ENCODE results near the gene LRIT3.

LRIT3 gene, protein sequence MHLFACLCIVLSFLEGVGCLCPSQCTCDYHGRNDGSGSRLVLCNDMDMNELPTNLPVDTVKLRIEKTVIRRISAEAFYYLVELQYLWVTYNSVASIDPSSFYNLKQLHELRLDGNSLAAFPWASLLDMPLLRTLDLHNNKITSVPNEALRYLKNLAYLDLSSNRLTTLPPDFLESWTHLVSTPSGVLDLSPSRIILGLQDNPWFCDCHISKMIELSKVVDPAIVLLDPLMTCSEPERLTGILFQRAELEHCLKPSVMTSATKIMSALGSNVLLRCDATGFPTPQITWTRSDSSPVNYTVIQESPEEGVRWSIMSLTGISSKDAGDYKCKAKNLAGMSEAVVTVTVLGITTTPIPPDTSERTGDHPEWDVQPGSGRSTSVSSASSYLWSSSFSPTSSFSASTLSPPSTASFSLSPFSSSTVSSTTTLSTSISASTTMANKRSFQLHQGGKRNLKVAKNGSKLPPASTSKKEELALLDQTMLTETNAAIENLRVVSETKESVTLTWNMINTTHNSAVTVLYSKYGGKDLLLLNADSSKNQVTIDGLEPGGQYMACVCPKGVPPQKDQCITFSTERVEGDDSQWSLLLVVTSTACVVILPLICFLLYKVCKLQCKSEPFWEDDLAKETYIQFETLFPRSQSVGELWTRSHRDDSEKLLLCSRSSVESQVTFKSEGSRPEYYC

DNA sequence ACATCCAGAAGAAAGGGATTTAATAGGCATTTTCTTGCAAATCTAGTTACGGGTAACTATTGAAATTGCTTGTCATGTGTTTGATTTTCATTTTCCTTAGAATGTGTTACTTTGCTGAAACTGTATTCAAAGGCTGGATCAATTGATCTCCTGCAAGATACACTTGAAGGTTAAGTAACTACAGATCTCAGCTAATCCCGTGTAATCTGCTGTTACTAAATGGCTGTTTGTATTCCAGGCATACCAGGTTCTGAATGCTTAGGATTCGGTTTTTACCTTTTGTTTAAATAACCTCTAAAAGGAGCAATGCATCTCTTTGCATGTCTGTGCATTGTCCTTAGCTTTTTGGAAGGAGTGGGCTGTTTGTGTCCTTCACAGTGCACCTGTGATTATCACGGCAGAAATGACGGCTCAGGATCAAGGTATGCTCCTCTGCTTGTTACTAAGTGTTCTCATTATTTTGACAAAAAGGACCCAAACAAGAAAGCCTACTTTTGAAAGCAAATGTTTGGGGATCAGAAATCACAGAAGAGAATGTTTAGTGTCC, at the start of gene LRIT3:
LRIT3 (plus strand) TSS at position 212 of the 547 bp plus-strand sequence; CDS start at position 307, 95 bp downstream.
- Histone ChIP-seq H3K27ac (ENCODE audit: low read depth, low read length) (no peak within 1 kb of the TSS), H3K79me2 (ENCODE audit: control insufficient read depth, insufficient read depth, low read length, unreplicated experiment) (no peaks in the 10 kb centered on the region), H3K4me3 (ENCODE audit: low read depth, low read length) (no peak within 1 kb of the TSS), H3K4me1 (ENCODE audit: control insufficient read depth, insufficient read depth, low read length, unreplicated experiment) (no peaks in the 10 kb centered on the region), H3K36me3 (ENCODE audit: insufficient read depth, low read length) (no peaks in the 10 kb centered on the region), H3K27me3 (ENCODE audit: insufficient read depth, low read length) (peaks cover 6% of the 10 kb centered on the region; the same call in 1 of the 2 replicates), H2AFZ (ENCODE audit: low read length, unreplicated experiment) (no peak within 1 kb of the TSS)

DNA sequence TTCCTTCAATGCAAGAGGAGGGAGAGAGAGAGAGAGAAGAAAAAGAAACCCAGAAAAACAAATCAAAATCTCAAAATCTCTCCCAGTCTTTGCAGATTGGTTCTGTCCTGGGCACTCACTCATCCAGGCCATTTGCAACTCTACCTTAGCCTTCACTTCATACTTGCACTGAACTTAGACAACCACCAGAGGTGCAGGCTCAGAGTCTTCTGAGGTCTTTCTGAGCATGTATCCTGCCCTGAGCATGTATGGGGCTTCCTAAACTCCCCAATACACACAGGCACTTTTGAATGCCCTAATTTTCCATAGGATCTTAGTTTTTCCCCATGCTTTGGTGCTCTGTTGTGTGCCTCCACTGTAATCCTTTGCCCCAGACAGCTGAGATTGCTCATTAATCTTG, 49.0 kb upstream of the LRIT3 start:
- Histone ChIP-seq H3K4me1 (ENCODE audit: control insufficient read depth, insufficient read depth, low read length, unreplicated experiment) (no peaks in the 10 kb centered on the region), H3K36me3 (ENCODE audit: insufficient read depth, low read length) (no peaks in the 10 kb centered on the region), H3K27ac (ENCODE audit: low read depth, low read length) (no peak overlapping the region), H3K27me3 (ENCODE audit: insufficient read depth, low read length) (no peaks in the 10 kb centered on the region), H3K4me3 (ENCODE audit: low read depth, low read length) (no peak overlapping the region), H3K79me2 (ENCODE audit: control insufficient read depth, insufficient read depth, low read length, unreplicated experiment) (no peaks in the 10 kb centered on the region), H2AFZ (ENCODE audit: low read length, unreplicated experiment) (no peak overlapping the region)

DNA sequence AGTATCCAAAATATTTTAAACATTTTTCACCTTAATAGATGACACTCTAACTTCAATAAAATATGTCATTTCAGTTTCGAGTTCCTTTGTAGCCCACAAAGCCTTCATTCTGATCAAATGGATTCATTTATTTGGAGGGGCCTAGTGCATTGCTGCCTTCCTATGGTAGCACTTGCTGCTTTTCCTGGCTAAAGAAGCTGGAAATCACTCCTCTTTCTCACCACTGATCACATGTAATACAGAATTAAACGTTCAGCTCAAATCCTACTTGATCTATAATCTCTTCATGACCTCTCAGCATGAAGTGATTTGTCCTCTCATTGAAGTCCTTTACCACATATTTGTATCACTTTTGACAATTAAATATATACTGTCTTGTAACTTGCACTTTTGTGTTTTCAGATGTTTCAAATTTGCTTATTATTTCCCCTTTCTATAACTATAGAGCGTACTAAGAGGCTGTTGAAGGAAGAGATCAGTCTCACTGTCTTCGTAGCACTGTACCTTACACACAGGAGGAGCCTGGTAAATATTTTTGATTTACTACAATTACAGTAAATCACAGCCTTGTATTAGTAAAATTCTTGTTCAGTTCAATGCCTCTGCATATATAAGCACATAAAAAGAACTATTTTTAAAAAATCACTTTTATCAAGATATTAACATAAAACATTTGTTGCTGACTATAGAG, 46.7 kb upstream of the LRIT3 start:
- no peak overlapping the region for H3K27ac ChIP-seq (ENCODE audit: low read depth, low read length)
- no peaks in the 10 kb centered on the region for H3K79me2 ChIP-seq (ENCODE audit: control insufficient read depth, insufficient read depth, low read length, unreplicated experiment)
- no peaks in the 10 kb centered on the region for H3K27me3 ChIP-seq (ENCODE audit: insufficient read depth, low read length)
- peak overlapping the region; percentile 79 for H2AFZ ChIP-seq (ENCODE audit: low read length, unreplicated experiment)
- no peaks in the 10 kb centered on the region for H3K4me1 ChIP-seq (ENCODE audit: control insufficient read depth, insufficient read depth, low read length, unreplicated experiment)
- no peaks in the 10 kb centered on the region for H3K36me3 ChIP-seq (ENCODE audit: insufficient read depth, low read length)
- H3K4me3 ChIP-seq (ENCODE audit: low read depth, low read length) = peak overlapping the region; percentile 67

DNA sequence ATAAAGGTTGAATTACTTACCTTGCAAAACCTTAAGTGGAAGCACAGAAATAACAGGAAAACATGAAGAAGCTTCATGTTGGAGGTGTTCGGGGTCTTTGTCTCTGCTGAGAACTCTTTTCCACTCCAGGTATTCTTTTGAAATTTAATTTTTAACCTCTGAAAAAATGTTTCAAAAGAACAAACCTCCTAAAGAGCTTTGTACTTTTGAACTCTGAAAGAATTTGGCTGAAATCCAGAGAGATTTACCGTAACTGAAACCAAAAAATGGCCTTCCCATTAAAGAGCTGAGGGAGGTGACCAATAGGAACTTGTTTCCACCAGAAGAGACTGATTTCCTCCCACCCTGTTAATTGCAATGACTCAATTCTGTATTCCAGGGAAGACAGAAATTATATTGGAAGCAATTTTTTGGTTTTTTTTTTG, 46.0 kb upstream of the LRIT3 start, which contains the start of gene CFI:
CFI (minus strand) TSS at position 105 of the 425 bp plus-strand sequence; CDS start at position 77, 28 bp downstream.
- H3K4me3 ChIP-seq (ENCODE audit: low read depth, low read length) = peak within 1 kb of the TSS; percentile 67
- no peaks in the 10 kb centered on the region for H3K79me2 ChIP-seq (ENCODE audit: control insufficient read depth, insufficient read depth, low read length, unreplicated experiment)
- H3K27ac ChIP-seq (ENCODE audit: low read depth, low read length) = no peak within 1 kb of the TSS
- no peaks in the 10 kb centered on the region for H3K36me3 ChIP-seq (ENCODE audit: insufficient read depth, low read length)
- peak within 1 kb of the TSS; percentile 83 for H2AFZ ChIP-seq (ENCODE audit: low read length, unreplicated experiment)
- H3K27me3 ChIP-seq (ENCODE audit: insufficient read depth, low read length) = no peaks in the 10 kb centered on the region
- H3K4me1 ChIP-seq (ENCODE audit: control insufficient read depth, insufficient read depth, low read length, unreplicated experiment) = no peaks in the 10 kb centered on the region

DNA sequence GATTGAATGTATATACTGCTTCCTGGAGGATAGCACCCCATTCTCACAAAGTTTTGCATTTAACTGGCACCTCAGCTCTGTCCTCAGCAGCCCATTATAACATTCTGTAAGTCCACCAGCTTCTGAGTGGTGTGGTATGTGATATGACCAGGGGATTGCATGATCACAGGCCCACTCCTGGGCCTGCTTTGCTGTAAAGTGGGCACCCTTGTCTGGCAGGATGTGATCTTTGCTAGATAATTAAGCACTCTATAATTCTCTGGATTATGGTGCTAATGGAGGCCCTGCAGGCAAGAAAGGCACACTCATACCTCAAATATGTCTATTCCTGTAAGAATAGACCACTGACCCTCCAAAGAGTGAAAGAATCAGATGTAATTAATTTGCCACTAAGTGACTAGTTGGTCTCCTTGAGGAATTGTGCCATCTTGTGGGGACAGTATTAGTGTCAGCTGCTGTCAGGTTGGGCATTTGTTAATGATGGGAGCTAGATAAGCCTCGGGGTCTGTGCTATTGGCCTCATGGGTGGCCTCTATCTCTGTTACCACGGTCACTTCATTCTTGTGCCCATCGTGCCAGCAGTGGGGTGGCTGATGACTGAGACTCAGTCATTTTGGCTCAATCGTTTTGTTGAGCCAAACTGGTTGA, 43.9 kb upstream of the LRIT3 start:
- Histone ChIP-seq H3K36me3 (ENCODE audit: insufficient read depth, low read length) (no peaks in the 10 kb centered on the region), H3K27ac (ENCODE audit: low read depth, low read length) (no peak overlapping the region), H2AFZ (ENCODE audit: low read length, unreplicated experiment) (no peak overlapping the region), H3K79me2 (ENCODE audit: control insufficient read depth, insufficient read depth, low read length, unreplicated experiment) (no peaks in the 10 kb centered on the region), H3K27me3 (ENCODE audit: insufficient read depth, low read length) (no peaks in the 10 kb centered on the region), H3K4me1 (ENCODE audit: control insufficient read depth, insufficient read depth, low read length, unreplicated experiment) (no peaks in the 10 kb centered on the region), H3K4me3 (ENCODE audit: low read depth, low read length) (no peak overlapping the region)

DNA sequence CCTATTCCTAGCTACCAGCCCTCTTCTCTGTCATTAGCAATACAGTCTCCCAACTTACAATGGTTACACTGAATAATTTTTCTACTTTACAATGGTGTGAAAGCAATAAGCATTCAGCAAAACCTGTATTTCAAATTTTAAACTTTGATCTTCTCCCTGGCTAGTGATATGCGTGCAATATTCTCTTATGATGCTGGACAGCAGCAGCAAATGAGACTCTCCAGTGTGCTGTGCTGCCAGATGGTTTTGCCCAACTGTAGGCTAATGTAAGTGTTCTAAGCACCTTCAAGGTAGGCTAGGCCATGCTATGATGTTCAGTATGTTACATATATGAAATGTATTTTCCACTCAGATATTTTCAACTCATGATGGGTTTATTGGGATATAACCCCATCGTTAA, 38.3 kb upstream of the LRIT3 start:
- Histone ChIP-seq H3K27ac (ENCODE audit: low read depth, low read length) (no peak overlapping the region), H3K79me2 (ENCODE audit: control insufficient read depth, insufficient read depth, low read length, unreplicated experiment) (no peaks in the 10 kb centered on the region), H3K27me3 (ENCODE audit: insufficient read depth, low read length) (no peaks in the 10 kb centered on the region), H3K4me3 (ENCODE audit: low read depth, low read length) (no peak overlapping the region), H3K36me3 (ENCODE audit: insufficient read depth, low read length) (no peaks in the 10 kb centered on the region), H3K4me1 (ENCODE audit: control insufficient read depth, insufficient read depth, low read length, unreplicated experiment) (no peaks in the 10 kb centered on the region), H2AFZ (ENCODE audit: low read length, unreplicated experiment) (no peak overlapping the region)

DNA sequence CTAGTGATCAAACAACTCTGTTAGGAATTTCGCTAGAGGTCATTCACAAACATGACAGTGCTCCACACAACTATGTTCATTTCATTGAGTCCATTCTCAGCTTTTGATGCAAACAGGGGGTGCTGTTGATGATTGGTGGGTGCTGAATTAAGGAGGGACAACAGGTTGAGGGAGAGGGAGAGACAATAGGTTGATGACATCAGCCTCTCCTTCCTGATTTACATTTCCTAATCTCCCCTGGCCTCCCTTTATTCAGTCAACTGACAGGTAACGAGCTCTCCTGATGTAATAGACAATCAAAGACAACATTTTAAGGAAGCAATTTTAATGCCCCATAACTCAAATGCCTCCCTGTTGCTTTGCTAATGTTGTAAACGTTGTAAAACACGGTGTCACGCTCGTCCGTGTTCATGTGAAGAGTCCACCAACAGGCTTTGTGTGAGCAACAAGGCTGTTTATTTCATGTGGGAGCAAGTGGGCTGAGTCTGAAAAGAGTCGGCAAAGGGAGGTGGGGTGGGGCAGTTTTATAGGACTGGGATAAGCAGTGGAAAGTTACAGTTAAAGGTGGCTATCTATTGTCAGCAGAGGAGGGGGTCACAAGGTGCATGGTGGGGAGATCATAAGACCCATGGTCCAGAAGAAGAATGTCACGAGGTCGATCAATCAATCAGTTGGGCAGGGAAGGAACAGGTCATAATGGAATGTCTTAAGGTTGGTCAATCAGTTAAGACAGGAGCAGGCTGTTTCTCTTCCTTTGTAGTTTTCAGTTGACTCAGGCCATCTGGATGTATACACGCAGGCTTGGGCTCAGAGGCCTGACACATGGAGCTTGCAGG, 37.1 kb upstream of the LRIT3 start:
- Histone ChIP-seq H2AFZ (ENCODE audit: low read length, unreplicated experiment) (peak overlapping the region; percentile 28), H3K36me3 (ENCODE audit: insufficient read depth, low read length) (no peaks in the 10 kb centered on the region), H3K27me3 (ENCODE audit: insufficient read depth, low read length) (no peaks in the 10 kb centered on the region), H3K79me2 (ENCODE audit: control insufficient read depth, insufficient read depth, low read length, unreplicated experiment) (peaks cover 2% of the 10 kb centered on the region), H3K27ac (ENCODE audit: low read depth, low read length) (no peak overlapping the region), H3K4me3 (ENCODE audit: low read depth, low read length) (no peak overlapping the region), H3K4me1 (ENCODE audit: control insufficient read depth, insufficient read depth, low read length, unreplicated experiment) (no peaks in the 10 kb centered on the region)

DNA sequence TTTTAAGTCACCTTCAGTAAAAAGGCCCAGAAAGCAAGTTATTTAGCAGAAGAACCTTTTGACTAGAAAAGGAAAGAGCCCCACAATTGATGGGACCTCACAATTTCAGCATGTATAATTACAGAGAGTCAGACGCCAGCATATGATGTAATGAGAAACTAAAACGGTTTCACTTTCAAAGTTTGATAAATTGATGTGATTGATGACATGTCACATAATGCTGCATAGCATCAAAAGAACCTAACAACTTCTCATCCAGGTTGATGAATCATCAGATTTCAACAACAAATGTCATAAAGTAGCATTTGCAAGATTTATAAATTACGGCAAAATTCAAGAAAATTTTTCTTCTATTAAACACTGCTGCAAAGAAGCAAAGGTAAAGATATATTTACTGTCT, 36.2 kb upstream of the LRIT3 start:
- Histone ChIP-seq H3K27ac (ENCODE audit: low read depth, low read length) (no peak overlapping the region), H3K4me1 (ENCODE audit: control insufficient read depth, insufficient read depth, low read length, unreplicated experiment) (peaks cover 1% of the 10 kb centered on the region), H3K4me3 (ENCODE audit: low read depth, low read length) (peak overlapping the region; percentile 32; the same call in 1 of the 2 replicates), H3K36me3 (ENCODE audit: insufficient read depth, low read length) (no peaks in the 10 kb centered on the region), H3K27me3 (ENCODE audit: insufficient read depth, low read length) (no peaks in the 10 kb centered on the region), H2AFZ (ENCODE audit: low read length, unreplicated experiment) (peak overlapping the region; percentile 28), H3K79me2 (ENCODE audit: control insufficient read depth, insufficient read depth, low read length, unreplicated experiment) (peaks cover 12% of the 10 kb centered on the region)

DNA sequence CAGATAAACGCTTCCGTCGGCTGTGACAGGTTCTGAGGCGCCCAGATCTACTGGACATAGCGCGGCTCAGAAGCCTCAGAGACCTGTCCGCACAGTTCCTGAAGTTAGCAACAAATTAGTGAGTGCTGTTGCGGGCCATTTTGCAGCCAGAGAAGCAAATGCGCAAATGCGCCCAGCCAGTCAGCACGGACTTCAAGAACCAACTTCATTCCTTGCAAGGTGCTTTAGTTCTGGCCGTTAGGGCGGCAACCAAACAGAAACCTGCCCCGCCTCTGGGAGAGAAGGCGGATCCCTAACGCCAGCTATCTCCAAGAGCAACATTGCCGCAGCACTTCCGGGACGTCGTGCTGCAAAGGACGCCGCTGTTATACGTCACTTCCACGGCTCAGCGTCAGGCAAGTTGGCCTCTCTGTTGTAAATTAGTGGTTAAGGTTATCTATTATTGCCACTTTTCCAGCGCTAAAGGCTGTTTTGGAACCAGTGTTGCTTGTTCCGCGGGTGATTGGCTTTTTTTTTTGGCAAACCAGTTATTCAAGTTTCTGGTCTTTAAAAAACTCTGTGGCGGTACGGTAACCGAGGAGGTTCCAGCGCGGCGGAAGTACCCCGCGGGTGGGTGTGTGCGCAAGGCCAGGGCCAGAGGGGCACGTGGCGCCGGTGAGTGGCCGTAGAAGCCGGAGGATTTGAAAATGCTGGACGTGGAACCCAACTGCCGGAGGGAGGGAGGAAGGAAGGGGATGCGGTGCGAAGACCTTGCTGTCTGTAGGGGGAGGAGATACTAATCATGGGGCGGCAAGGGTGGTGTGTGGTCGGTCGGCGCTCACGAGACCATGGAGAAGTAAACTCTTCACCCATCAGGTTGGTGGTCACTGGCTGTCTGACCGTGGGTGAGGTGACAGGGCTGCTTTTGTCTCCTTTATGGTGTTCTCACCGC, 32.5 kb upstream of the LRIT3 start, which contains the start of gene GAR1:
GAR1 (plus strand) TSS at position 612 of the 931 bp plus-strand sequence. CDS start 403 bp downstream, outside the sequence.
- H3K27me3 ChIP-seq (ENCODE audit: insufficient read depth, low read length) = no peaks in the 10 kb centered on the region
- peak within 1 kb of the TSS; percentile 97 for H2AFZ ChIP-seq (ENCODE audit: low read length, unreplicated experiment)
- peak within 1 kb of the TSS; percentile 81 for H3K27ac ChIP-seq (ENCODE audit: low read depth, low read length)
- peaks cover 15% of the 10 kb centered on the region for H3K36me3 ChIP-seq (ENCODE audit: insufficient read depth, low read length)
- H3K4me3 ChIP-seq (ENCODE audit: low read depth, low read length) = peak within 1 kb of the TSS; percentile 97
- H3K79me2 ChIP-seq (ENCODE audit: control insufficient read depth, insufficient read depth, low read length, unreplicated experiment) = peaks cover 40% of the 10 kb centered on the region
- peaks cover 12% of the 10 kb centered on the region for H3K4me1 ChIP-seq (ENCODE audit: control insufficient read depth, insufficient read depth, low read length, unreplicated experiment)
